Caco-2 (cell line): ENCODE results near the gene SMYD3. TPM values are rescaled to one million over a fixed set of nuclear protein-coding genes. Genes with fewer than 3 reads are reported as not detected.

Source experiments
- BruUV-seq: library from RNA; stranded (reverse); fragments of 400-500 nt; replicated peaks from 2 replicates; lab custom pipeline; 2021; lab: Mats Ljungman, UMichigan
- CTCF ChIA-PET: fragments of 300-600 bp; sonication (Branson Sonifier 250); formaldehyde crosslinking; loops from one replicate; lab custom pipeline; 2022; ENCODE audit warnings: antibody characterized with exemption; lab: Charles Lee
- POLR2A ChIA-PET: fragments of 300-600 bp; sonication (Branson Sonifier 250); formaldehyde crosslinking; loops from one replicate; lab custom pipeline; 2022; ENCODE audit warnings: antibody characterized with exemption; lab: Charles Lee
- DNase-seq, 2 experiments: peaks; one replicate each; pipeline versions ENCODE4 v3.0.0 to v3.0.0-alpha.2; 2020 to 2022
- H3K27me3 ChIP-seq: replicated peaks from 2 replicates; pipeline ENCODE4 v1.6.0; 2011; ENCODE audit warnings: low read length; ENCODE audit not compliant: control insufficient read depth, insufficient read depth
- H3K36me3 ChIP-seq: 2 replicates; pipeline ENCODE4 v1.5.1; 2011; ENCODE audit warnings: low read length; ENCODE audit not compliant: control insufficient read depth, insufficient read depth
- H3K4me1 ChIP-seq: fragments of 250-450 bp; sonication (Bioruptor Pico); 2 replicates; pipeline ENCODE4 v1.5.1; 2020; ENCODE audit warnings: mild to moderate bottlenecking
- H3K4me3 ChIP-seq: 2 replicates; pipeline ENCODE4 v1.5.1; 2011; ENCODE audit warnings: low read depth, mild to moderate bottlenecking, control low read depth, low read length
- H3K9me3 ChIP-seq: fragments of 250-450 bp; sonication (Bioruptor Pico); 2 replicates; pipeline ENCODE4 v1.5.1; 2020; ENCODE audit warnings: mild to moderate bottlenecking, moderate library complexity
- H3K27ac Mint-ChIP-seq: one replicate; pipeline ENCODE4 v1.8.0; 2022; ENCODE audit warnings: mixed read lengths; ENCODE audit not compliant: unreplicated experiment
- H3K27me3 Mint-ChIP-seq: one replicate; pipeline ENCODE4 v1.8.0; 2022; ENCODE audit warnings: mixed read lengths; ENCODE audit not compliant: insufficient read depth, unreplicated experiment
- H3K36me3 Mint-ChIP-seq: one replicate; pipeline ENCODE4 v1.8.0; 2022; ENCODE audit warnings: mild to moderate bottlenecking, mixed read lengths; ENCODE audit not compliant: insufficient read depth, unreplicated experiment
- H3K4me1 Mint-ChIP-seq: one replicate; pipeline ENCODE4 v1.8.0; 2022; ENCODE audit warnings: low read depth, mixed read lengths; ENCODE audit not compliant: unreplicated experiment
- H3K4me3 Mint-ChIP-seq: one replicate; pipeline ENCODE4 v1.8.0; 2022; ENCODE audit warnings: mild to moderate bottlenecking, moderate library complexity, mixed read lengths; ENCODE audit not compliant: unreplicated experiment
- H3K9me3 Mint-ChIP-seq: one replicate; pipeline ENCODE4 v1.8.0; 2022; ENCODE audit warnings: mixed read lengths; ENCODE audit not compliant: unreplicated experiment
- CTCF ChIP-seq, 2 experiments: fragments of 200-600 bp in 1 of 2; IDR thresholded peaks; 1 replicate in 1 of 2; 2 replicates in 1 of 2; pipeline versions ENCODE4 v1.5.1 to v1.8.0; 2011 to 2022; ENCODE audit warnings: antibody characterized with exemption in 1 of 2, control low read depth in 1 of 2, inconsistent platforms in 1 of 2, low read depth in 1 of 2, low read length in 1 of 2, mild to moderate bottlenecking in 1 of 2, moderate library complexity in 1 of 2; ENCODE audit not compliant: insufficient read depth in 1 of 2, severe bottlenecking in 1 of 2, unreplicated experiment in 1 of 2
- intact Hi-C: fragments of 100-400 bp; cut with micrococcal nuclease; formaldehyde crosslinking; loops from one replicate; pipeline ENCODE4 v1.10.0; 2022; ENCODE audit not compliant: unreplicated experiment
- total RNA-seq: library from RNA; stranded (reverse); gene quantifications from 2 replicates; pipeline ENCODE4 v1.2.3, GENCODE V29; 2022

SMYD3 gene
- total RNA-seq, 1 experiment from 2014 or later = 33.0 TPM

DNA sequence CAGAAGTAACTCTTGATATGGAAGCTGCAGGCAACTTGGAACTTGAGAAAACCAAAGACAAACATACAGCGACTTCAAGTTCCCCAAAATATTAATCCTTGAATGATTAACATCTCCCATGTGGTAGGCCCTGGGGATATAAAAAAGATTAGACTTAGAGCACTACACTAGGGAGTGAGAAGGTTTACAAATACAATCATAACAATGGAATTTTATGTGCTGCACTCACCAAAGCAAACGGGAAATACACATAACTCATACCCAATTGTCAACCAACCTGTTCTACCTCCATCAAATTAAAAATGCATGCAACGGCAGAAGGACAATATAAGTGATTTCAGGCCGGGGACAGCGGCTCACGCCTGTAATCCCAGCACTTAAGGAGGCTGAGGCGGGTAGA, 3.7 kb downstream of the SMYD3 start:
- no peak overlapping the region for H3K4me3 ChIP-seq
- POLR2A ChIA-PET = no interaction called here
- no TSS peak for BruUV-seq
- H3K27me3 ChIP-seq = no peaks in the 10 kb centered on the region
- H3K9me3 Mint-ChIP-seq = no peaks in the 10 kb centered on the region
- intact Hi-C loops = no loop called here
- TF ChIP-seq CTCF (IDR thresholded peaks at IDR 0.05; ENCODE audit: insufficient read depth in 1 of 2, low read depth in 1 of 2, low read length in 1 of 2, severe bottlenecking in 1 of 2, unreplicated experiment in 1 of 2) = no peak
- H3K27ac Mint-ChIP-seq = no peak overlapping the region
- CTCF ChIA-PET = no interaction called here
- H3K36me3 ChIP-seq = no peaks in the 10 kb centered on the region
- H3K36me3 Mint-ChIP-seq = no peaks in the 10 kb centered on the region
- H3K27me3 Mint-ChIP-seq = no peaks in the 10 kb centered on the region
- H3K4me1 ChIP-seq = peaks cover 5% of the 10 kb centered on the region
- no peak overlapping the region for H3K4me3 Mint-ChIP-seq
- H3K4me1 Mint-ChIP-seq = peaks cover 9% of the 10 kb centered on the region
- no peak for DNase-seq
- H3K9me3 ChIP-seq = no peaks in the 10 kb centered on the region

GRCh38 chr1:246497331-246497915, 9.7 kb downstream of the SMYD3 start:
- Histone ChIP-seq H3K36me3 (no peaks in the 10 kb centered on the region), H3K4me1 (no peaks in the 10 kb centered on the region), H3K27me3 (no peaks in the 10 kb centered on the region), H3K9me3 (no peaks in the 10 kb centered on the region), H3K4me3 (no peak overlapping the region)
- Mint-ChIP-seq H3K36me3 (no peaks in the 10 kb centered on the region), H3K27me3 (no peaks in the 10 kb centered on the region), H3K4me1 (no peaks in the 10 kb centered on the region), H3K9me3 (no peaks in the 10 kb centered on the region), H3K27ac (no peak overlapping the region), H3K4me3 (no peak overlapping the region)
- intact Hi-C loops = loop anchor here (1.0 to 2.0 kb wide), 4 partner anchors 35 to 257 kb away; no protein-coding TSS in a partner anchor
- peak; percentile 54 to 81 for TF ChIP-seq CTCF (IDR thresholded peaks at IDR 0.05; ENCODE audit: insufficient read depth in 1 of 2, low read depth in 1 of 2, low read length in 1 of 2, severe bottlenecking in 1 of 2, unreplicated experiment in 1 of 2)
- ChIA-PET POLR2A (no interaction called here), CTCF (interaction anchor here (0.6 to 1.0 kb wide), 2 partner anchors 35 to 233 kb away, joined by 3 to 5 read pairs; no protein-coding TSS in a partner anchor)
- peak in 1 of 2 experiments; percentile 56 for DNase-seq
- no TSS peak for BruUV-seq

- H3K36me3 Mint-ChIP-seq = no peaks in the 10 kb centered on the region
- H3K9me3 ChIP-seq = no peaks in the 10 kb centered on the region
- peak overlapping the region; percentile 46 for H3K27ac Mint-ChIP-seq
- DNase-seq = peak; percentile 70 to 73
- no peaks in the 10 kb centered on the region for H3K27me3 ChIP-seq
- no peaks in the 10 kb centered on the region for H3K36me3 ChIP-seq
- POLR2A ChIA-PET = no interaction called here
- no TSS peak for BruUV-seq
- no peak overlapping the region for H3K4me3 Mint-ChIP-seq
- no peak overlapping the region for H3K4me3 ChIP-seq
- no peaks in the 10 kb centered on the region for H3K27me3 Mint-ChIP-seq
- CTCF ChIA-PET = no interaction called here
- intact Hi-C loops = loop anchor here (1.0 kb wide), 2 partner anchors 41 to 480 kb away; no protein-coding TSS in a partner anchor
- peak; percentile 51 to 86 for TF ChIP-seq CTCF (IDR thresholded peaks at IDR 0.05; ENCODE audit: insufficient read depth in 1 of 2, low read depth in 1 of 2, low read length in 1 of 2, severe bottlenecking in 1 of 2, unreplicated experiment in 1 of 2)
- no peaks in the 10 kb centered on the region for H3K4me1 Mint-ChIP-seq
- H3K9me3 Mint-ChIP-seq = no peaks in the 10 kb centered on the region
- H3K4me1 ChIP-seq = no peaks in the 10 kb centered on the region
Observed at GRCh38 chr1:246492611-246493245, 14.4 kb downstream of the SMYD3 start.
